ENCODE measurements around the gene MOCOS.

DNA sequence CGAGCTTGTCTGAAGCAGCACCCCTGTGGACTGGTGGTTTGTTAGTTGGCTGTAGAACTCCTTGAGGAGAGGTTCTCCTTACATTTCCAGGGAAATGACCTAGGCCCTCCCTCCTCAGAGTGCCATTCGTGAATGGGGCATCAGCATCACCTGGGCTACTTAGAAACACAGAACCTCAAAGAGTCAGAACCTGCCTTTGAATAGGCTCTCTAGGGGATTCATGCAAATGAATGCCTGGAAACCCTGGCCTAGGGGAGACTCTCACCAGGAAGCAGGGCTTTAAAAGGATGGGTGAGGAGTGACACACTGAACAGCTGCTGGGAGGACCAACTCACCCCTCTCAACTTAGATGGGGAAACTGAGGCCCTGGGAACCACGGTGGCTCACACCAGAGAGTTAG lies 2.1 kb upstream of the MOCOS start:
- TF ChIP-seq SUZ12 (IDR thresholded peaks at IDR 0.05; ENCODE audit: extremely low read depth, insufficient read depth, insufficient read length) (no peak), YY1 (IDR thresholded peaks at IDR 0.05; ENCODE audit: insufficient read depth, insufficient read length) (no peak), ZNF274 (IDR thresholded peaks at IDR 0.05; ENCODE audit: low read depth, low read length) (no peak)
